Measurements from ENCODE around the gene TTYH2. TPM values are rescaled to one million over a fixed set of nuclear protein-coding genes. Genes with fewer than 3 reads are reported as not detected.

TTYH2 gene
- total and polyA plus RNA-seq, 2 experiments from 2014 or later, result 0.38 TPM; not detected in 1

- Histone ChIP-seq H3K27me3 (replicated peaks; ENCODE audit: insufficient read depth) (no peaks in the 10 kb centered on the region), H3K27ac (no peak overlapping the region), H3K9me3 (ENCODE audit: low read depth) (no peaks in the 10 kb centered on the region), H3K9ac (no peak overlapping the region), H3K4me3 (no peak overlapping the region), H3K4me2 (ENCODE audit: unreplicated experiment) (no peak overlapping the region), H2AFZ (no peak overlapping the region), H3K4me1 (ENCODE audit: insufficient read depth) (no peaks in the 10 kb centered on the region), H3K79me2 (ENCODE audit: insufficient read depth) (no peaks in the 10 kb centered on the region), H3K9me2 (ENCODE audit: insufficient read depth) (no peaks in the 10 kb centered on the region), H3K36me3 (ENCODE audit: low read depth) (no peaks in the 10 kb centered on the region), H4K20me1 (ENCODE audit: insufficient read depth) (no peaks in the 10 kb centered on the region), H3F3A (ENCODE audit: insufficient read depth) (no peaks in the 10 kb centered on the region)
- in situ Hi-C loops (cut with MboI), result no loop called here
- no peak for TF ChIP-seq EZH2phosphoT487 (IDR thresholded peaks at IDR 0.05; ENCODE audit: insufficient read depth, low read depth)
- 70% methylated on average over 8 of the region's 8 CpGs for WGBS, 2 experiments (ENCODE audit: low coverage in 1 of 2, low lambda C conversion rate in 2 of 2, missing lambda C conversion rate in 2 of 2)
- DNase-seq, result no peak
Observed at GRCh38 chr17:74252211-74252610, 38.8 kb downstream of the TTYH2 start.

DNA sequence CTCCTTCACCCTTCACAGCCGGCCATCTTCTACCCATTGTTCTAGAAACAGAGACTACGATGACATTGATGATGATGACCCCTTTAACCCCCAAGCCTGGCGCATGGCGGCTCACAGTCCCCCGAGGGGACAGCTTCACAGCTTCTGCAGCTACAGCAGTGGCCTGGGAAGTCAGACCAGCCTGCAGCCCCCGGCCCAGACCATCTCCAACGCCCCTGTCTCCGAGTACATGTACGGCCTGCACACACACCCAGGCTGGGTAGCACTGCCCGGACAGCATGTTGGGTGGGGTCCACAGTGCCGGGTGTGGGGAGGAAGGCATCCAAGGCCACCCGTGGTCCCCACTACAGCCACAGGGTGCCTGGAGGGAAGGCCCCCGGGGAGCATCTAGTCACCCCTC, 39.7 kb downstream of the TTYH2 start:
- no peak overlapping the region for H3K9ac ChIP-seq

DNA sequence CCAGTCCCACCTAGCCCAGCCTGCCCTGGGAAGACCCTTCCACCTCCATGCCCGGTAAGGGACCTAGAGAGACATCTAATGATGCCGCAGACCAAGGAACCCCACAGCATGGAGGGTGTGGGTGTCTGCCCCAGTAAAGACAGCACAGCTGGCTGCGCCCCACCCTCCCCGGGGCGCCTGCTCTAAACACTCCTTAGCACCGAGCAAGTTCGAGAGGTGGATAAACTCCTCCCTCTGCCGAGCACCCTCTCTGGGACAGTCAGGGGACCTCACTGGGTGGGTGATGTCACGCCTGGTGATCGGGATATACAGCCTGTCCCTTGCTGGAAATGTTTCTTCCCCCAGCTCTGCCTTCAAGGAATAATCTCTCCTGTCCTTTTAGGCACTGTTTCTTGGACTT, 43.9 kb downstream of the TTYH2 start:
- in situ Hi-C loops (cut with MboI), result no loop called here
- H3K27ac ChIP-seq, result no peak overlapping the region
- no peaks in the 10 kb centered on the region for H3K9me2 ChIP-seq (ENCODE audit: insufficient read depth)
- no peaks in the 10 kb centered on the region for H3K79me2 ChIP-seq (ENCODE audit: insufficient read depth)
- 65 to 67% methylated on average over 10 of the region's 10 CpGs for WGBS, 2 experiments (ENCODE audit: low coverage in 1 of 2, low lambda C conversion rate in 2 of 2, missing lambda C conversion rate in 2 of 2)
- no peaks in the 10 kb centered on the region for H3K27me3 ChIP-seq (replicated peaks; ENCODE audit: insufficient read depth)
- H2AFZ ChIP-seq, result no peak overlapping the region
- H3K4me2 ChIP-seq (ENCODE audit: unreplicated experiment), result no peak overlapping the region
- TF ChIP-seq EZH2phosphoT487 (IDR thresholded peaks at IDR 0.05; ENCODE audit: insufficient read depth, low read depth), result no peak
- no peak for TF ChIP-seq EZH2 (IDR thresholded peaks at IDR 0.05; ENCODE audit: insufficient read depth, poor library complexity, severe bottlenecking)
- no peaks in the 10 kb centered on the region for H3F3A ChIP-seq (ENCODE audit: insufficient read depth)
- H4K20me1 ChIP-seq (ENCODE audit: insufficient read depth), result no peaks in the 10 kb centered on the region
- H3K36me3 ChIP-seq (ENCODE audit: low read depth), result no peaks in the 10 kb centered on the region
- no peaks in the 10 kb centered on the region for H3K4me1 ChIP-seq (ENCODE audit: insufficient read depth)
- H3K9ac ChIP-seq, result no peak overlapping the region
- H3K9me3 ChIP-seq (ENCODE audit: low read depth), result no peaks in the 10 kb centered on the region
- no peak for DNase-seq
- no peak overlapping the region for H3K4me3 ChIP-seq

More for the DNA sequence above, 39.7 kb downstream of the TTYH2 start:
- H3K36me3 ChIP-seq (ENCODE audit: low read depth), result no peaks in the 10 kb centered on the region
- no peaks in the 10 kb centered on the region for H3K79me2 ChIP-seq (ENCODE audit: insufficient read depth)
- no peaks in the 10 kb centered on the region for H3K9me2 ChIP-seq (ENCODE audit: insufficient read depth)
- H3F3A ChIP-seq (ENCODE audit: insufficient read depth), result no peaks in the 10 kb centered on the region
- H3K9me3 ChIP-seq (ENCODE audit: low read depth), result no peaks in the 10 kb centered on the region
- H3K4me2 ChIP-seq (ENCODE audit: unreplicated experiment), result no peak overlapping the region
- H3K4me3 ChIP-seq, result no peak overlapping the region
- WGBS, 2 experiments (ENCODE audit: low coverage in 1 of 2, low lambda C conversion rate in 2 of 2, missing lambda C conversion rate in 2 of 2), result 63 to 67% methylated on average over 12 to 13 of the region's 13 CpGs
- no peak overlapping the region for H2AFZ ChIP-seq
- no peaks in the 10 kb centered on the region for H3K27me3 ChIP-seq (replicated peaks; ENCODE audit: insufficient read depth)
- H4K20me1 ChIP-seq (ENCODE audit: insufficient read depth), result no peaks in the 10 kb centered on the region
- no peaks in the 10 kb centered on the region for H3K4me1 ChIP-seq (ENCODE audit: insufficient read depth)
- TF ChIP-seq EZH2 (IDR thresholded peaks at IDR 0.05; ENCODE audit: insufficient read depth, poor library complexity, severe bottlenecking) (no peak), EZH2phosphoT487 (IDR thresholded peaks at IDR 0.05; ENCODE audit: insufficient read depth, low read depth) (no peak)
- DNase-seq, result no peak
- no peak overlapping the region for H3K27ac ChIP-seq
- in situ Hi-C loops (cut with MboI), result no loop called here

DNA sequence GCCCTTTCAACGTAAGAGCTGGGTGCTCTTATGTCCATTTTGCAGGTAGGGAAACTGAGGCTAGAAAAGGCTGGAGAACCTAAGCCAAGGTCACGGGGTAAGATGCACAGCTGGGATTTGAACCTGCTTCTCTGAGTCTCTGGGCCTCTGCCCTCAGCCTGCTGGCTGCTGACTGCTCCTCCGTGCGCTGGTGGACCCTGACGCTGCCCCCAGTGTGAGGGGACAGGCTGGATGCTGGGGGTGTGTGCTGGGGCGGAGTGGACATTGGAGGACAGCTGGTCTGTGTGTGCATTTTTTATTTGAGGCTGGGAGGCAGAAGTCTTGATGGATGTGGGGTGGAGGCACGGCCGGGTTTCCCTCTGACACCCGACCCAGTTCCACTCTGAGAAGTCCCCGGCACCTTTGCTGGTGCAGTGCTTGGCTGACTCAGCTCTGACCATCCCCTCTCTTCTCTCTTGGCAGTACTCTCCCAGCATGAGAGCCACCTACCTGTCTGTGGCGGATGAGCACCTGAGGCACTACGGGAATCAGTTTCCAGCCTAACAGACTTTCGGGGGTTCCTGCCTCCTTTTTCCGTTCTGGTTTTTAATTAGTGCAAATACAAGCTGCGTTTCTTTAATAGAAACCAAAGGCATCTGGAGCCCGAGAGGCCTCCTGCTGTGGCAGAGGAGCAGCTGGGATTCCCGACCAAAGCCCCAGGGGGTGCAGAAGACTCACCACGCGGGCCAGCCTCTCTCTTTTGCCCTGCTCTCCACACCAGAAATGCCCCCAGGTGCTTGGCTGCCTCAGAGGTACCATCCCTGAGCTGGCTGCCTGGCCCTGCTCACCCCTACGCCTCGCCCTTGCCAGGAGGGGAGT, 46.5 kb downstream of the TTYH2 start:
- no peaks in the 10 kb centered on the region for H3K9me3 ChIP-seq (ENCODE audit: low read depth)
- H3K9ac ChIP-seq, result no peak overlapping the region
- H3K27ac ChIP-seq, result no peak overlapping the region
- H4K20me1 ChIP-seq (ENCODE audit: insufficient read depth), result no peaks in the 10 kb centered on the region
- no peaks in the 10 kb centered on the region for H3K36me3 ChIP-seq (ENCODE audit: low read depth)
- no peaks in the 10 kb centered on the region for H3F3A ChIP-seq (ENCODE audit: insufficient read depth)
- no peak overlapping the region for H3K4me2 ChIP-seq (ENCODE audit: unreplicated experiment)
- no peak overlapping the region for H2AFZ ChIP-seq
- no peaks in the 10 kb centered on the region for H3K9me2 ChIP-seq (ENCODE audit: insufficient read depth)
- H3K27me3 ChIP-seq (replicated peaks; ENCODE audit: insufficient read depth), result no peaks in the 10 kb centered on the region
- in situ Hi-C loops (cut with MboI), result no loop called here
- WGBS, 2 experiments (ENCODE audit: low coverage in 1 of 2, low lambda C conversion rate in 2 of 2, missing lambda C conversion rate in 2 of 2), result 52 to 56% methylated on average over 20 to 21 of the region's 21 CpGs
- no peaks in the 10 kb centered on the region for H3K79me2 ChIP-seq (ENCODE audit: insufficient read depth)
- DNase-seq, result no peak
- H3K4me1 ChIP-seq (ENCODE audit: insufficient read depth), result no peaks in the 10 kb centered on the region
- H3K4me3 ChIP-seq, result no peak overlapping the region
- no peak for TF ChIP-seq EZH2 (IDR thresholded peaks at IDR 0.05; ENCODE audit: insufficient read depth, poor library complexity, severe bottlenecking)
